ENCODE measurements around the gene SEMA3E. TPM values are rescaled to one million over a fixed set of nuclear protein-coding genes. Genes with fewer than 3 reads are reported as not detected.
"Not testable (repeated sequence)": the region's sequence is repeated elsewhere in the genome, so short reads cannot be mapped to it uniquely, and the experiment has no call there.

The SEMA3E gene
- total RNA-seq, 2 donors from 2014 or later, result 0.07 to 0.59 TPM

DNA sequence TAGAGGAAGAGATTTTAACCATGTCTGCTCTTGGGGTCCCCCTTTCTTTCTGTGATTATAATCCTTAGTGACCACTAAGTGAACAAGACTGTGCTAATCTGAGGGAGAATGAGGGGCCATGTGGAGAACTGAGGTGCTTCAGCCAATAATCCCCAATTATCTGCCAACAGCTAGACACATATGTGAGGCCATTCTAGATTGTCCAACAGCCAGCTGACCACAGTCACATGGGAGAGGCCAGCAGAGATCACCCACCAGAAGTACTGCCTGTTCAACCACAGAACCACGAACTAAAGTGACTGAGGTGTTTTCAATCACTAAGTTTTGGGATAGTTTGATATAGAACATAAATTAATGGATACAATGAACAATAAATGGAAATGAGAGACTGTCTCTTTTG lies 74.3 kb downstream of the SEMA3E start:
- H3K9me3 ChIP-seq, result no peaks in the 10 kb centered on the region
- H3K27me3 ChIP-seq, result no peaks in the 10 kb centered on the region
- no peaks in the 10 kb centered on the region for H3K36me3 ChIP-seq
- no peak for DNase-seq (ENCODE audit: low spot score)
- TF ChIP-seq, protein P1, sequence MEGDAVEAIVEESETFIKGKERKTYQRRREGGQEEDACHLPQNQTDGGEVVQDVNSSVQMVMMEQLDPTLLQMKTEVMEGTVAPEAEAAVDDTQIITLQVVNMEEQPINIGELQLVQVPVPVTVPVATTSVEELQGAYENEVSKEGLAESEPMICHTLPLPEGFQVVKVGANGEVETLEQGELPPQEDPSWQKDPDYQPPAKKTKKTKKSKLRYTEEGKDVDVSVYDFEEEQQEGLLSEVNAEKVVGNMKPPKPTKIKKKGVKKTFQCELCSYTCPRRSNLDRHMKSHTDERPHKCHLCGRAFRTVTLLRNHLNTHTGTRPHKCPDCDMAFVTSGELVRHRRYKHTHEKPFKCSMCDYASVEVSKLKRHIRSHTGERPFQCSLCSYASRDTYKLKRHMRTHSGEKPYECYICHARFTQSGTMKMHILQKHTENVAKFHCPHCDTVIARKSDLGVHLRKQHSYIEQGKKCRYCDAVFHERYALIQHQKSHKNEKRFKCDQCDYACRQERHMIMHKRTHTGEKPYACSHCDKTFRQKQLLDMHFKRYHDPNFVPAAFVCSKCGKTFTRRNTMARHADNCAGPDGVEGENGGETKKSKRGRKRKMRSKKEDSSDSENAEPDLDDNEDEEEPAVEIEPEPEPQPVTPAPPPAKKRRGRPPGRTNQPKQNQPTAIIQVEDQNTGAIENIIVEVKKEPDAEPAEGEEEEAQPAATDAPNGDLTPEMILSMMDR (IDR thresholded peaks at IDR 0.05), result no peak
- H3K4me3 ChIP-seq, result no peak overlapping the region
- no peaks in the 10 kb centered on the region for H3K4me1 ChIP-seq
- no peak overlapping the region for H3K27ac ChIP-seq

GRCh38 chr7:83562960-83563359 lies 86.0 kb downstream of the SEMA3E start:
- H3K9me3 ChIP-seq, result no peaks in the 10 kb centered on the region
- no peaks in the 10 kb centered on the region for H3K27me3 ChIP-seq

DNA sequence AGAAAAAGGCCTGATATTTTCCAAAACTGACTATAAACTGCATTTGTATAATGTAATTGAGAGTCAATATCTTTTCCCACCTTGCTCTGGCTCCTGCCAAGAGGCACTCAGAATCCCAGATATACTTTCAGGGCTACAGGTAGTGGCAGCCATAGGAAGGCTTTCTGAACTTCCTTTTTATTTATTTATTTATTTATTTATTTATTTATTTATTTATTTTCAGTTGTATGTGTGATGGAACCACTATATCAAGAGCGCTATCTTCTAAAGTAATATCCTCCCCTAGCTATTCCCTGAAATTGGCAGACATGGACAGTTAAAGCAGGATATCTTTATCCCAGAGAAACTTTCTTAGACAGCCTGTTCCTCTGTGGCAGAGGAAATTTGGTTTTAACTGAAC lies 86.7 kb downstream of the SEMA3E start:
- DNase-seq (ENCODE audit: low spot score), result no peak
- TF ChIP-seq, protein P1 (IDR thresholded peaks at IDR 0.05), result no peak
- no peak overlapping the region for H3K4me3 ChIP-seq

More at GRCh38 chr7:83562960-83563359, 86.0 kb downstream of the SEMA3E start:
- H3K4me3 ChIP-seq, result no peak overlapping the region
- no peaks in the 10 kb centered on the region for H3K36me3 ChIP-seq
- no peak overlapping the region for H3K27ac ChIP-seq
- no peak for DNase-seq (ENCODE audit: low spot score)
- no peaks in the 10 kb centered on the region for H3K4me1 ChIP-seq
- TF ChIP-seq, protein P1 (IDR thresholded peaks at IDR 0.05), result no peak

DNA sequence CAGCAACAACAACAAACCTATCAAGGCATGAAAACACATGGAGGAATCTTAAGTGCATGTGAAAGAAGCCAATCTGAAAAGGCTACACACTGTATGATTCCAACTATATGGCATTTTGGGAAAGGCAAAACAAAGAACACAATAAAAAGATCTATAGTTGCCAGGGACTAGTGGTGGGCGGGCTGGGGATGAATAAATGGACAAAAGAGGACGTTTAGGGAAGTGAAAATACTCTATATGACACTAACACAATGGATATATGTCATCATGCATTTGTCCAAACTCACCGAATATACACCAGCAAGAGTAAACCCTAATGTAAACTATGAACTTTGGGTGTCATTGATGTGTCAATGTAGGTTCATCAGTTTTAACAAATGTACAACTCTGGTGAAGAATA lies 89.1 kb downstream of the SEMA3E start:
- Histone ChIP-seq H3K27me3 (no peaks in the 10 kb centered on the region), H3K36me3 (no peaks in the 10 kb centered on the region), H3K4me1 (no peaks in the 10 kb centered on the region), H3K27ac (no peak overlapping the region), H3K9me3 (no peaks in the 10 kb centered on the region), H3K4me3 (no peak overlapping the region)
- no peak for DNase-seq (ENCODE audit: low spot score)
- TF ChIP-seq, protein P1 (IDR thresholded peaks at IDR 0.05), result no peak

More for the DNA sequence above, 86.7 kb downstream of the SEMA3E start:
- Histone ChIP-seq H3K36me3 (no peaks in the 10 kb centered on the region), H3K9me3 (no peaks in the 10 kb centered on the region), H3K27me3 (no peaks in the 10 kb centered on the region), H3K27ac (no peak overlapping the region), H3K4me1 (no peaks in the 10 kb centered on the region)

GRCh38 chr7:83552556-83552955 lies 96.4 kb downstream of the SEMA3E start:
- not testable (repeated sequence) for H3K36me3 ChIP-seq; DNase-seq (ENCODE audit: low spot score); H3K27ac ChIP-seq; H3K9me3 ChIP-seq; H3K4me3 ChIP-seq; H3K4me1 ChIP-seq; H3K27me3 ChIP-seq

DNA sequence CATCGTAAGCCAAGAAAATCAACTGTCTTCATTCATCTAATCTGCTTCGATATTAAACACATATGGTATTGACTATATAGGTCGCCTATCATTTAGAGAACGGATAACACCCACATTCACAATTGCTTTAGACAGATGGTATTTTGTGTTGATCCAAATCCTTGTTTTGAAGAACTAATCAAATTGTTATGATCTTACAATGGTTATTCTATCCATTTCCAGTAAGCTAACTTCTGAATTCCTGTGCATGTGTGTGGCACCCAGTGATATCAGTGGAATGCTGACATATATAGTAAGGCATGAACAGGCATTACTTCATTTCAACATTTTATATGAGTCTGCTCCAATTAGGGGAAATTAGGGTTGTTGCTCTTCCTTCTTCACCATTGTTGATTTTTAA lies 98.8 kb downstream of the SEMA3E start:
- Histone ChIP-seq H3K36me3 (no peaks in the 10 kb centered on the region), H3K4me1 (no peaks in the 10 kb centered on the region), H3K27me3 (no peaks in the 10 kb centered on the region), H3K4me3 (no peak overlapping the region), H3K27ac (no peak overlapping the region), H3K9me3 (no peaks in the 10 kb centered on the region)
- DNase-seq (ENCODE audit: low spot score), result no peak
- TF ChIP-seq, protein P1 (IDR thresholded peaks at IDR 0.05), result no peak

All from right atrium auricular region (tissue), 2 donors.